Body of pancreas (tissue), 4 donors: ENCODE measurements around the gene PGK2. TPM values are rescaled to one million over a fixed set of nuclear protein-coding genes. Genes with fewer than 3 reads are reported as not detected.
A peak's percentile ranks its signal among the peaks of the same experiment; 100 is the strongest.

Source experiments
- ATAC-seq: fragments of 150-250 bp; one replicate; pipeline ENCODE4 v1.9.1; 2016
- DNase-seq, 4 donors: peaks; one replicate each; pipeline ENCODE4 v3.0.0-alpha.2; 2019
- H3K27ac ChIP-seq, 4 donors: fragments of 200-600 bp; sonication (generic); 1 replicate in 3 of 4; 2 replicates in 1 of 4; pipeline versions ENCODE4 v1.5.1 to v1.6.1; 2016 to 2019; ENCODE audit warnings: mild to moderate bottlenecking in 1 of 4, mixed read lengths in 1 of 4, moderate library complexity in 1 of 4
- H3K27me3 ChIP-seq, 2 donors: fragments of 200-600 bp; sonication (generic); one replicate each; pipeline ENCODE4 v1.6.0; 2016; ENCODE audit warnings: mild to moderate bottlenecking in 1 of 2
- H3K36me3 ChIP-seq, 2 donors: fragments of 200-600 bp; sonication (generic); replicated peaks in 1 of 2; 2 replicates each; pipeline ENCODE4 v1.5.1; 2016; ENCODE audit warnings: low read depth in 2 of 2; ENCODE audit not compliant: insufficient read depth in 1 of 2
- H3K4me1 ChIP-seq: fragments of 200-600 bp; sonication (generic); one replicate; pipeline ENCODE4 v1.6.0; 2016
- H3K4me3 ChIP-seq, 2 donors: fragments of 200-600 bp; sonication (generic); 1 replicate in 1 of 2; 2 replicates in 1 of 2; pipeline ENCODE4 v1.5.1; 2016 to 2019
- H3K9me3 ChIP-seq, 3 donors: fragments of 200-600 bp; sonication (generic); 1 replicate in 2 of 3; 2 replicates in 1 of 3; pipeline ENCODE4 v1.5.1; 2016
- CTCF ChIP-seq, 7 experiments: fragments of 450-650 bp in 4 of 7; fragments of 200-600 bp in 3 of 7; sonication (generic) in 3 of 7; IDR thresholded peaks; one replicate each; pipeline ENCODE4 v1.5.1; 2016 to 2019; ENCODE audit warnings: antibody characterized with exemption in 7 of 7
- POLR2A ChIP-seq, 3 donors: fragments of 450-650 bp; IDR thresholded peaks; one replicate each; pipeline ENCODE4 v1.6.1; 2016; ENCODE audit warnings: antibody characterized with exemption in 3 of 3, mild to moderate bottlenecking in 2 of 3
- WGBS, 2 donors: methylation state at CpG; one replicate each; pipeline ENCODE4 v1.1.5; 2017; 5-methylcytosine and 5-hydroxymethylcytosine counted together
- intact Hi-C: fragments of 100-400 bp; cut with DNase I; formaldehyde crosslinking; loops from one replicate; pipeline ENCODE4 v1.15.1; 2023
- total RNA-seq, 2 donors: library from RNA; depleted of rRNA; stranded (reverse); fragments of >200 nt; gene quantifications; one replicate each; pipeline ENCODE4 v1.1.0, GENCODE V29; 2016

The PGK2 gene
- total RNA-seq, 2 donors from 2014 or later, result not detected

GRCh38 chr6:49775043-49775442 is 12.0 kb downstream of the PGK2 start:
- no peak overlapping the region for H3K4me3 ChIP-seq
- H3K4me1 ChIP-seq, result peaks cover 1% of the 10 kb centered on the region
- no peaks in the 10 kb centered on the region for H3K27me3 ChIP-seq
- H3K9me3 ChIP-seq, result no peaks in the 10 kb centered on the region
- no peak overlapping the region for H3K27ac ChIP-seq
- no peak for TF ChIP-seq POLR2A (IDR thresholded peaks at IDR 0.05)
- no peak for TF ChIP-seq CTCF (IDR thresholded peaks at IDR 0.05)
- no peak for DNase-seq
- H3K36me3 ChIP-seq, result no peaks in the 10 kb centered on the region
- ATAC-seq, result no peak
- intact Hi-C loops, result no loop called here

GRCh38 chr6:49772285-49772684 is 14.8 kb downstream of the PGK2 start:
- 65 to 72% methylated on average over 5 of the region's 5 CpGs for WGBS, 2 donors
- Histone ChIP-seq H3K36me3 (no peaks in the 10 kb centered on the region), H3K9me3 (no peaks in the 10 kb centered on the region), H3K4me3 (no peak overlapping the region), H3K27me3 (no peaks in the 10 kb centered on the region), H3K27ac (no peak overlapping the region), H3K4me1 (peaks cover 5% of the 10 kb centered on the region)
- ATAC-seq (no peak), DNase-seq (no peak)
- TF ChIP-seq POLR2A (IDR thresholded peaks at IDR 0.05), result no peak
- TF ChIP-seq CTCF (IDR thresholded peaks at IDR 0.05), result no peak
- intact Hi-C loops, result no loop called here

GRCh38 chr6:49766762-49767161 is 20.3 kb downstream of the PGK2 start:
- intact Hi-C loops, result no loop called here
- no peak for ATAC-seq

GRCh38 chr6:49764571-49765236 is 22.4 kb downstream of the PGK2 start:
- H3K4me3 ChIP-seq, result no peak overlapping the region
- intact Hi-C loops, result no loop called here
- ATAC-seq (peak; percentile 21), DNase-seq (no peak)
- no peak overlapping the region for H3K27ac ChIP-seq
- whole genome bisulfite sequencing, 2 donors, result 9 to 14% methylated on average over 2 of the region's 2 CpGs
- H3K4me1 ChIP-seq, result no peaks in the 10 kb centered on the region
- TF ChIP-seq CTCF (IDR thresholded peaks at IDR 0.05) (no peak), POLR2A (IDR thresholded peaks at IDR 0.05) (no peak)
- no peaks in the 10 kb centered on the region for H3K9me3 ChIP-seq
- H3K27me3 ChIP-seq, result no peaks in the 10 kb centered on the region
- no peaks in the 10 kb centered on the region for H3K36me3 ChIP-seq

More at GRCh38 chr6:49766762-49767161, 20.3 kb downstream of the PGK2 start:
- H3K27me3 ChIP-seq, result no peaks in the 10 kb centered on the region
- TF ChIP-seq POLR2A (IDR thresholded peaks at IDR 0.05) (no peak), CTCF (IDR thresholded peaks at IDR 0.05) (no peak)
- H3K9me3 ChIP-seq, result no peaks in the 10 kb centered on the region
- 76 to 77% methylated on average over 2 of the region's 2 CpGs for WGBS, 2 donors
- H3K4me1 ChIP-seq, result peaks cover 5% of the 10 kb centered on the region
- no peak overlapping the region for H3K4me3 ChIP-seq
- no peak for DNase-seq
- H3K36me3 ChIP-seq, result no peaks in the 10 kb centered on the region
- H3K27ac ChIP-seq, result no peak overlapping the region

GRCh38 chr6:49744259-49744658 is 42.8 kb downstream of the PGK2 start, which contains the start of gene CRISP3:
CRISP3 (minus strand) TSS chr6:49744388; CDS start chr6:49744367, 21 bp downstream.
- WGBS, 2 donors, result 23 to 31% methylated on average over 1 of the region's 1 CpG
- H3K9me3 ChIP-seq, result no peaks in the 10 kb centered on the region
- H3K4me3 ChIP-seq, result no peak within 1 kb of the TSS
- intact Hi-C loops, result no loop called here
- no peak for ATAC-seq
- no peaks in the 10 kb centered on the region for H3K36me3 ChIP-seq
- no peaks in the 10 kb centered on the region for H3K27me3 ChIP-seq
- no peak for TF ChIP-seq CTCF (IDR thresholded peaks at IDR 0.05)
- TF ChIP-seq POLR2A (IDR thresholded peaks at IDR 0.05), result no peak
- no peak within 1 kb of the TSS for H3K27ac ChIP-seq
- DNase-seq, result no peak
- H3K4me1 ChIP-seq, result no peaks in the 10 kb centered on the region
